Epidermal melanocyte (primary cell): ENCODE data around the gene ECEL1.

Experiments used
- DNase-seq: peaks from one replicate; pipeline ENCODE4 v3.0.0; 2011; ENCODE audit warnings: low spot score; ENCODE audit not compliant: insufficient read length

Gene ECEL1

GRCh38 chr2:232498452-232498851 is 10.8 kb upstream of the ECEL1 start:
- no peak for DNase-seq

GRCh38 chr2:232497348-232497747 is 9.7 kb upstream of the ECEL1 start:
- no peak for DNase-seq

GRCh38 chr2:232496501-232497270 is 9.1 kb upstream of the ECEL1 start:
- DNase-seq: no peak

GRCh38 chr2:232495292-232495691 is 7.7 kb upstream of the ECEL1 start:
- DNase-seq: no peak

- DNase-seq: no peak
Measured at GRCh38 chr2:232494542-232494941, 6.9 kb upstream of the ECEL1 start.

GRCh38 chr2:232493701-232494474 is 6.3 kb upstream of the ECEL1 start:
- DNase-seq: no peak

GRCh38 chr2:232492963-232493700 is 5.5 kb upstream of the ECEL1 start:
- no peak for DNase-seq

- DNase-seq: no peak
Measured at GRCh38 chr2:232492236-232492848, 4.7 kb upstream of the ECEL1 start.

- DNase-seq: no peak
Measured at GRCh38 chr2:232491139-232491780, 3.6 kb upstream of the ECEL1 start.

GRCh38 chr2:232490221-232491138 is 2.8 kb upstream of the ECEL1 start:
- no peak for DNase-seq

- no peak for DNase-seq
Measured at GRCh38 chr2:232489516-232490220, 2.0 kb upstream of the ECEL1 start.

GRCh38 chr2:232488721-232489300 is 1.2 kb upstream of the ECEL1 start:
- no peak for DNase-seq

- DNase-seq: no peak
Measured at GRCh38 chr2:232488097-232488711, 570 bp upstream of the ECEL1 start.

GRCh38 chr2:232486558-232487384 is 863 bp downstream of the ECEL1 start:
- DNase-seq: no peak

- DNase-seq: no peak
Measured at GRCh38 chr2:232485757-232486557, 1.7 kb downstream of the ECEL1 start.

- DNase-seq: no peak
Measured at GRCh38 chr2:232485348-232485756, 2.3 kb downstream of the ECEL1 start.
